GM21717 (cell line): ENCODE data around the gene RRP1B.
"Not testable (repeated sequence)": the region's sequence is repeated elsewhere in the genome, so short reads cannot be mapped to it uniquely, and the experiment has no call there.

Experiments
- ATAC-seq: cut with Tn5 transposase; IDR thresholded peaks from one replicate; pipeline ENCODE4 v1.9.1; 2021; ENCODE audit warnings: mild to moderate bottlenecking, moderate library complexity; ENCODE audit not compliant: unreplicated experiment

Gene RRP1B

DNA sequence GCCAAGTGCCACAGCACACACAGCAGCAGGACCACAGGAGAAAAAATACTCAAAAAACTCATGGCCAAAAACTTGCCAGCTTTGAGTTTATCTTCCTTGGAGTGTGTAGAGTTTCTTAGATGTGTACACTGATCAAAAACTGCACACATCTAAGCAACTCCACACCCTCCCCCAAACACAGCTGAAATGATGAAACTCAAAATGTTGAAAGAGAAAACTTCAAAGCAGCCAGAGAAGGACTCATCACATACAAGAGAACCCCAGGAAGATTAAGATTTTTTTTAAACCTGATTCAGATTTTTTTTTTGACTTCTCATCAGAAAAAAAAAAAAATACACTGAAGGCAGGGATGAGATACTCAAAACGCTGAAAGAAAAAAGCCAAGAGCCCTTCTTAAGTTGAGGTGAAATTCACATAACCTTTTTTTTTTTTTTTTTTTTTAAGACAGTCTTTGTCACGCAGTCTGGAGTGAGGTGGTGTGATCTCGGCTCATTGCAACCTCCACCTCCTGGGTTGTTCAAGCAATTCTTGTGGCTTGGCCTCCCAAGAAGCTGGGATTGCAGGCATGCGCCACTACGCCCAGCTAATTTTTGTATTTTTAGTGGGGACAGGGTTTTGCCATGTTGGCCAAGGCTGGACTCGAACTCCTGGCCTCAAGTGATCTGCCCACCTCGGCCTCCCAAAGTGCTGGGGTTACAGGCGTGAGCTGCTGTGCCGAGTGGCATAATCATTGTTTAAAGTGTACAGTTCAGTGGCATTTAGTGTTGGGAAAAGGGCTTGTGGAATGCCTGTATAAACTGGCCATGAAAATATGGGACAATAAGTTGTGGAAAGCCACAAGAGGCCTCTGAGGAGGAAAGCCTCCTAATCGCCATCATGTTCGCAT is 38.6 kb downstream of the RRP1B start:
- ATAC-seq: no peak

DNA sequence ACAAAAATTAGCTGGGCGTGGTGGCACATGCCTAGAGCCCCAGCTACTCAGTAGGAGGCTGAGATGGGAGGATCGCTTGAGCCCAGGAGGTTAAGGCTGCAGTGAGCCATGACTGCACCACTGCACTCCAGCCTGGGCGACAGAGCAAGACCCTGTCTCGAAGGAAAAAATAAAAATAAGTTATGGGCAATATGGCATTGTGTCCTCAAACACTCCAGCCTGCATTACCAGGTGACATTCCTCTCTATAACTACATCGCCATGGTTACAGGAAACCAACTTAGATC is 40.1 kb downstream of the RRP1B start:
- not testable (repeated sequence) for ATAC-seq

DNA sequence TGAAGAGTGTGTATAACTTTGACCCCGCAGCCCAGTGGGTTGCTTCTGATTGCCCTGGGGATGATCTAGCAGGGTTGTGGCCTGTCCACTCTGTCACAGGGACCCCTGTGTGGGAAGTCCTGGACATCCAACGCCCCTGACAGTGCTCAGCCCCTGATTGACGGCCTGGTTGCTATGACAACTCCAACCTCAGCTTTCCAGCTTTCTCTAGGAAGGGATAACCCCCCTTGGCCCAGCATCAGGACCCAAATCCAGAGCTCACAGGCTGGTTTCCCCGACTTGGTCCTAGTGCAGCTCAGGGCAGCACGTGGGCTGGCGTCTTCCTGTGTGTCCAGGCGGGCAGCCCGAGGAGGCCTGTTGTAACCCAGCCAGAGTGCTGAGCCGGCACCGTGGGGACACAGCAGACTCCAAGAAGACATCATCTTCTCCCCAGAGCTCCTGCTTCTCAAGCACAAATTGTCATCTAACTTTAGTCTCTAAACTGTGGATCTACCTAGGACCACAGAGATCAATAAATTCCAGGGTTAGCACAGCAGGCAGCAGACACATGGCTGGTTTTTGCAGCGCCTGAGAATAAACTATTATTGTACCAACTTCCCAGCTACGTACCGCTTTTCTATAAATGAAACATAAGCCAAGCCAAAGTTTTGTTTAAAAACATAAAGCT is 40.7 kb downstream of the RRP1B start:
- ATAC-seq: no peak

DNA sequence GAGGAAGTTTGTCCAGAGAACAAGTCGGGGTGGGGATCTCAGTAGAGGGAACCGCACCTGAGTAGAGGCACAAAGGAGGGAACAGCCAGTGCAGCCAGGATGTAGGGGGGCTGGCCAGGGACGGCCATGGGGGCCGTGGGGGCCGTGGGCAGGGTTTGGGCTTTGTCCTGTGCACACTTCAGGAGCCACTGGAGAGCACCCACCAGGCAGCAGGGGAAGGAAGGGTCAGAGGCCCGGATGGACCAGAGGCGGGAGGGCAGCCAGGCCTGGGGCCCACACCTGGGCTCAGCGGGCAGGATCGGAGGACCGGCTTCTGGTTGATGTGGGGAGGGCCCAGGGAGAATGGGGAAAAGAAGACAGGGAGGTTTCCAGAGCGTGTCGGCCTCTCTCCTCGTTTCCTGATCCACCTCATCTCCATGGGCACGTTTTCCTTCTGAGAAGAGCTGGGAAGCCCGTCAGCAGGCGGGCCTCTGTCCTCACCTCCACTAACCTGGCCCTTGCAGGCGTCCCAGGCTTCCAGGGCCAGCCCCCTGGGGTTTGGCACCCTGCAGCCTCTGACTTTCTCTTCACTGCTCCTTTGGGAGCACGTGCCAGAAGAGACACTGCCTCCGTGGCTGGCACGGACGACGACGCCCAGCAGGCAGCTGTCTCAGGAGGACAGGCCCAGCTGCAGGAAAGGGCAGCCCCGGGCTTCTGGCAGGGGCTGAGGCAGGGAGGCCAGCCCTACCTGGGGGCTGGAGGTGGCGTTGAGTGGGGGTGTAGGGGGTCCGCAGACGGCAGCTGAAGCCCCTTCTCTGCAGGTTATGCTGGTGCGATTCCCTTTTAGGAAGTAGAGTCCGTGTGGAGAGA is 42.8 kb downstream of the RRP1B start:
- no peak for ATAC-seq

DNA sequence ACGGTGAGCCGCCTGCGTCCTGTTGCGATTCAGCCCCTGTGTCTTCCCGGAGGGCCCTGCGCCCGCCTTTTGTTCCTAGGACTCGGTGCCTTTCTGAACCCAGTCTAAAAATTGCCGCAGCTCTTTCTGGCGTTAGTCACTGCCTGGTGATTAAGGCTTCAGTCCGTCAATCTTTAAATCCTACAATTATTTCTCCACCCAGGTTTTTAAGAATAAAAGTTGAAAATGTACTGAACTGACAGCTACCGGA is 43.4 kb downstream of the RRP1B start:
- no peak for ATAC-seq

DNA sequence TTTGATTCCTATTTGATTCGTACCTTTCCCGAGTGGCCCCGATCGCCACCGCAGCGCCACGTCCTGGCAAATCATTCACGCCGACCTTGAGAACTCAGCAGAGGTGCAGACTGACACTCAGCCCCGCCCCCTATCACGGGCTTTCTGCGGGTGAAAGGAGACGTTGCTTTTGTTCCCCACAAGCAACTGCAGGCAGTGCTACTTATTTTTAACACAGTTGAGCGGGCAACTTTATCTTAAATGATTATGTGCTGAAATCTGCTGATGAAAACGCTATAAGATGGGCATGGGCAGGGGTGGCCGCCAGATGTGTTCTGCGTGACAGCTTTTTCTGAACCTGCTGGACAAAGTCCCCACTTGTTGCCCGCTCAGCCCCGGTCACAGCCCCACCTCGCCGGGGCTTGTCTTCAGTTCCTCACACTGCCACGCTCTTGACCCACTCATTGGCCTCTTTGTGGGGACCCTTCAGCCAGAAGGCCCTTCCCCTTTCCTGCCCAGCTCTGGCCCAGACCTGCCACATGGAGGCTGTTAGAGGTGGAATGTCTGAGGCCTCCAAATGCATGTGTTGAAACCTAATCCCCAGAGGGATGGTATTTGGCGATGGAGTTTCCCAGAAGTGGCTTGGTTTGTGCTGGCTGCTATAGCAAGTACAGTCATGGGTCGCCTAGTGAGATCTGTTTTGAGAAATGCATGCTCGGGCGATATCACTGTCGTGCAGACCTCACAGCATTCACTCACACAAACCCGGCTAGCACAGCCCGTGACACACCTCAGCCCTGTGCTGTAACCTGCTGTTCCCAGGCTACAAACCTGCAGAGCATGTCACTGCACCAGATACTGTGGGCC is 43.9 kb downstream of the RRP1B start:
- no peak for ATAC-seq

DNA sequence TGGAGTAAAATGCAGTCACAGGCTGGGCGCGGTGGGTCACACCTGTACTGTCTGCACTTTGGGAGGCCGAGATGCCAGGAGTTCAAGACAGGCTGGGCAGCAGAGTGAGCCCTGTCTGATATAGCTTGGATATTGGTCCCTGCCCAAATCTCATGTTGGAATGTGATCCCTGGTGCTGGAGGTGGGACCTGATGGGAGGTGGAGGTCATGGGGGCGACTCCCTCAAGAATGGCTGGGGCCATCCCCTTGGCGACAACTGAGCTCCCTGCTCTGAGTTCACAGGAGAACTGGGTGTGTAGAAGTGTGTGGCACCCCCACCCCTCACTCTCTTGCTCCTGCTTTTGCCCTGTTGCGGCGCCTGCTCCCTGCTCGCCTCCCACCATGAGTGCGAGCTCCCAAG is 48.1 kb downstream of the RRP1B start:
- ATAC-seq: no peak

DNA sequence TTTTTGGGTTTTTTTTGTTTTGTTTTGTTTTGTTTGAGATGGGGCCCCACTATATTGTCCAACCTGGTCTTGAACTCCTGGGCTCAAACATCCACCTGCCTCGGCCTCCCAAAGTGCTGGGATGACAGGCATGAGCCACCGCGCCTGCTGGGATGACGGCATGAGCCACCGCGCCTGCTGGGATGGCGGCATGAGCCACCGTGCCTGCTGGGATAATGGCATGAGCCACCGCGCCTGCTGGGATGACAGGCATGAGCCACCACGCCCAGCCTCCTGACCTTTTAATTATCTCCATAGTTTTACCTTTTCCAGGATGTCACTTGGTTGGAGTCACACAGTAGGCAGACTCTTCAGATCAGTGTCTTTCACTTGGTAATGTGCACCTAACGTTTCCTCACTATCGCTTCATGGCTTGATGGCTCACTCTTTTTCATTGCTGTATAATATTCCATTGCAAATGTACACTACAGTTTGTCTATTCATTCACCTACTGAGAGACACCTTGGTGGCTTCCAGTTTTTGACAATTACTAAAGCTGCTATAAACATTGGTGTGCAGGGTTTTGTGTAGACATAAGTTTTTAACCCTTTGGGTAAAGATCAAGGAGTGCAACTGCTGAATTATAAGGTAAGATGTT is 49.5 kb downstream of the RRP1B start:
- ATAC-seq: no peak

DNA sequence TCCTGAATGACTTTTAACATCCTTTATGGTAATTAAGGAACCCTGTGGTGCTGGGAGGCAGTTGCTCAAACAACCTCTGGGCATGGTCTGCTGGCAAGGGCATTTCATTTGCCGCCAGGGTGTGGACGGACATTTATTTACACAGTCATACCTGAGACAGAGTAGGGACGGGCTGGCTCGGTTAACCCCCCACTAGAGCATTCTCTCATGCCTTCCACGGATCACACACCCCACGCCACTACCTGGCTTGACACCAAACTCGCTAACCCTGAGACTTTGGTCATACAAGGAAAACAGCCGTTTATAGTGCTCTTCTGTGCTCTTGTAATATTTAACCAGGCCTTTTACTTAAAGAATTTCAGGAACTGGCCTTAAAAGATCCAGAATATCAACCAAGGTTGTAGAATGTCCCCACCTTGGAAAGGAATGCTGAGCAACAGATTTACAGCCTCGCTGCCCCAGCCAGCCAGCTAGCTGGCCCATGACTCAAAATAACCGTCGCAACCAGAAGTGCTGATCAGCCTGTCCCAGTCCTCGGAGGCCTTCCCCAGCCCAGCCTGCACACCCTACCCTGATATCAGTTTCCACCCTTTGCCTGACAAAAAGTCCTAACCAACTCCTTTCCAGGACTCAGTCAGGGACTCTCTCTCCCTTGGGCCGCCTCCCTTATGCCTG is 53.0 kb downstream of the RRP1B start:
- no peak for ATAC-seq

DNA sequence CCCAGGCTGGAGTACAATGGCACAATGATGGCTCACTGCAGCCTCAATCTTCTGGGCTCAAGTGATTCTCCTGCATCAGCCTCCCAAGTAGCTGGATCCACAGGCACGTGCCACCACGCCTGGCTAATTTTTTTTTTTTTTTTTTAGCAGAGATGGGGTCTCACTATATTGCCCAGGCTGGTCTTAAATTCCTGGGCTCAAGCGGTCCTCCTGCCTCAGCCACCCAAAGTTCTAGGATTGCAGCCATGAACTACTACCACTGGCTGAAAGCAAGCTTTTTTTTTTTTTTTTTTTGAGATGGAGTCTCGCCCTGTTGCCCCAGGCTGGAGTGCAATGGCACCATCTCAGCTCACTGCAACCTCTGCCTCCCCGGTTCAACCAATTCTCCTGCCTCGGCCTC is 53.8 kb downstream of the RRP1B start:
- ATAC-seq: not testable (repeated sequence)

DNA sequence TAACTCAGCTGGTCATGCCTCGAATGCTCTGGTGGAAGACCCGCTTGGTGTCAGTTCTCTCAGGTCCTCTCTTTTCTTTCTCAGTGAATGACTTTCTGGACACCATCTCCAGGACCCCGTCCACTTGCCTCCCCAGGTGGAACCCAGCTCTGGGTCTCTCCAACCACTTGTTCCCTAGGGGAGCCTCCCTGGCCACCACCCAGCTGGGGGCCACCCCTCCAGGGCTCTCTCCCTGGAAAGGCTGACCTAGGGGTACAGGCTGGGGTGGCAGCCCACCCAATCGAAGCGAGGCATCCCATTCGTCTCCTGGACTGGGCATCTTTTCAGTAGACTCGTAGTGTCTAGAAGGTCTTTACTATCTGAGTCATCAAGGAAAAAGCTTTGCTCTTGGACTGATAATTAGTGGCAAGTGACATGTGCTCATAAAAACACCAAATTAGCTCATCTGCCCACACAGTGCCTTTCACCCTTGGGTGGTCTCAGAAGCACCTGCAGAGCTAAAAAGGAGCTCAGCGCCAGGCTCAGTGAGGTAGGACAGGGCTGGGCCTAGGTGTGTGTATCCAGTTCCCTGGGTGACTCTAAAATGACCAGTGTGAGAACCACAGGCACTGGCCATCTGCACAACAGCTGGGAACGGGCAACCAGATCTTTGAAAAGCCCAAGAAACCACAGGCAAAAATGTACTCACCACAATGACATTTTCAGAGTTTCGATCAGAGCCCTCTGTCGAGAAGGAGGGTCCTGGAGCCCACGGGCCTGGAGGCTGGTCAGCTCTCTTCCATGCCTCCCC is 57.2 kb downstream of the RRP1B start:
- no peak for ATAC-seq

DNA sequence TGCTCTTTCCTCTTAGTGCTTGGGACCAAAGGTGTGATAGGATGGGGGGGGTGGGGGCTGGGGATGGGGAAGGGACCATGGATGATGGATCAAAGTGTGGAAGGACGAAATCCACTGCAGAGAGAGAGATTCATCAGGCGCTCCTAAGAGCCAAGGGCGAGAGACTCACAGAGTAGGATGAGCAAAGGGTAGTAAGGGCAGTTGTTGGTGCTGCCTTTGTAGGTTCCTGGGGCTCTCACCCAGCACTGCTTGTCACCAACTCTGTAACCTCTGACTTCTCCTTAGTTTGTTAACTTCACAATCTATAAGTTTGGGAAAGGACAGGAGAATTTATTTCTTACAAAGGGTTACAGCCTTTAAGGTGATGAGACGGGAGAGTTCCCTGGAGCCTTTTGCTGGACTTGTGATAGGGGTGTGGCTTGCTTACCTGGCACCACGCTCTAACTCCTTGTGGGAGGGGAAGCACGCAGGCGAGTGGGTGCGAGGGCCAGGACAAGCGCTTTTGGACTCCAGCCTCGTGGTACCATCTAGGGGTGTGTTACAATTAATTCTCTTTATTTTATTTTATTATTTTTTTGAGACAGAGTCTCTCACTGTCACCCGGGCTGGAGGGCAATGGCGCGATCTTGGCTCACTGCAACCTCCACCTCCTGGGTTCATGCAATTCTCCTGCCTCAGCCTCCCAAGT is 58.0 kb downstream of the RRP1B start:
- ATAC-seq: no peak

DNA sequence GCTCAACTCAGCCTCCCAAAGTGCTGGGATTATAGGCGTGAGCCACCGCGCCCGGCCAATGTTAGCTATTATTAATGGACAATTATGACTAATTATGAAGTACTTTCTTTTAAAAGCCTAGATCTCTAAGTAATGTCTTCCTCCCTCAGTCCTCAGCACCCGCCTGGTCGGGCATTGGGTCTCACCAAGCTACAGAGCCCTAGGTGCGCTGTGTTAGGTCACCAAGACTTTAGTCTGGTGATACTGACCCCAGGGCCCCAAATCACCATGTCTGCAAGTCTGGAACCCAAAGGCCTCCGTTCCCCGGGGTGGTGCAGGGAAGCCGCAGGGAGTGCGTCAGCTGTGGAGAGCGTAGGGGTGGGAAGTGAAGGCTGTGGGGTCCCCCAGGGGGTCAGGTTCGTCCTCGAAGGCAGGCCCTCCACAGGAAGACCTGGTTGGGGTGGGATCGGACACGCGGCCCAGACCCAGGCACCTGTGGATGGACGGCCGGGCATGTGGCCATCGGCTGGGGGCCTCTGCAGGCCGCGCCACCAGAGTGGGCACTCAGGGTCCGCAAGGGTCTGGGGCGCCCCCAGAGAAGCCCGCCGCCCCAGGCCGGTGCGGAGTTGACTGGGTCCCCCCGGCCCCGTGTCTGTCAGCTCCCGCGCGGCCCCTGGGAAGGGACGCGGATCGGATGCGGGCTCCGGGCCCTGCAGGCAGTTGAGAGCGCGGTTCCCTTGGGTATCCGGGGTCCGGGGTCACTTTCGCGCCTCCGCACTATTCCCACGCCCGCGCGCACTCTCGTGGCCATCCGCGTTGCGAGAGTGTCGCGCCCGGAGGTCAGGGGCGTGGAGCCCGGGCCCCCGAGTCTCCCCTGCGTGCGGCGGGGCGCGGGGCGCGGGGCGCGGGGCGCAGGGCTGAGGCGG is 58.9 kb downstream of the RRP1B start:
- ATAC-seq: no peak

DNA sequence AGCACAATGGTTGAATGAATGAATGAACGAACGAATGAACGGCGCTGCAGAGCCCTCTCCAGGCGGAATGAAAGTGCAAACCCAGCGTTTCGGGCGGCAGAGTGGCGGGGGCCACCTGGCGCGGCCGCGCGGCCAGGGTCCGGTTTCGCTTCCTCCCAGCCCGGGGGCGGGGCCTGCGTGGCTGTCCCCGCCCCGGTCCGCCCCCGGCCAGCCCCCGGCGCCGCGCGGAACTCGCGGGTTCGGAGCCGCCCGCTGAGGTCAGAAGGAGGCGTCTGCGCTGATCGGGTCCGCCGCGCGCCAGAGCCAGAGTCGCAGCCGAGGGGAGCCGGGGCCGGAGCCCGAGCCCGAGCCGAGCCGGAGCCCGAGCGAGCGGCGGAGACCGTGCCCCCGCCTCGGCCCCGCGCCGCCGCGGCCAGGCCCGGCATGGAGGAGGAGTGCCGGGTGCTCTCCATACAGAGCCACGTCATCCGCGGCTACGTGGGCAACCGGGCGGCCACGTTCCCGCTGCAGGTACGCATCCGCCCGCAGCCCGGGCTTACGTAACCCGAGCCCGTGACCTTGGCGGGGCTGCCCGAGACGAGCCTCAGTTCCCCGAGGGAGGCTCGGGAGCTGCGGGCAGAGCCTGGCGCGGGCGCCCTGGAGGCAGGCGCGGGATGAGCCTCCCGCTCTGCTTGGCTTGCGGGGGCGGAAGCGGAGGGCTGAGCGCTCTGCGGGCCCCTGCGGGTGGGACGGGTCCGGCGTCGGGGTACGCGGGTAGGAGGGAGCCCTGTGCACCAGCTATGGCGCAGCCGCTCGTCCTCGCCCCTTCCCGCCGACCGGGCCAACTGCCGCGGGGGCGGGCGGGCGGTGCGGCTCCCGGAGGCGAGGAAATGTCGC is 59.8 kb downstream of the RRP1B start, which contains the start of gene PDXK:
PDXK (plus strand) TSS at position 258 of the 876 bp plus-strand sequence; CDS start at position 424, 166 bp downstream.
- peak; percentile 46 for ATAC-seq

DNA sequence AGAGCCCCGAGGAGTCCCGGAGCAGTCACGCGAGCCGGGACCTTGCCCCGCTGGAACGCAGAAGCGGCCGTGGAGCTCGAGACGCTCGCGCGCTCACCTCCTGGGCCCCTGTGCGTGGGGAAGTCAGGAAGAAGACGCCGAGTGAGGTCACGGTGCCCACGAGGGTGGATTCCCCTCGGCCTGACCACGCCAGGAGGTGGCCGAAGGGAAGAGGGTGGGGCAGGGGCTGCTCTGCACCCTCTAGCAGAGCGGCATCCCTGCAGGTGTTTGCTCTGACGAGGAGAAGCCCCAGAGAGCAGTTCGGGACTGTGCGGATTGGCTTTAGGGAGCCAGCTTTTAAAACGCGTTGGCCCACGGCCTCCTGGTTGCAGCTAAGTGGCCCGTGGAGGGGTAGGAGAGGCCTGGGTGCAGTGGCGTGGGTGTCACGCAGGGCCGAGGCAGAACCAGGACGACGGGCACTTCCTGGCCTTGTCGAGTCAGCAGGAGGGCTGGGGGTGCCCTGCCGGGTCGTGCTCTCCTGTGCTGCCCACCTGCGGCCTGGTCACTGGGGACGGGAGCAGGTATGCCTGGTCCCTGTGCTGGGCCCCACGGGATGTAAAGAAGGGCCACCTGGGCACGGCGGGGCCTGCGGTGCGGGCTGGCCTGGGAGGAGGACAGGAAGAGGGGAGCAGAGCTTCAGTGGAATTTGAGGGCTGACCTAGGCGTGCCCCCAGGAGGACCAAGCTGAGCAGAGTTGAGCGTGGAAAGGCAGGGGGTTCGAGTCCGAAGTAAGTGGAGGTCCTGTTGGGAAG is 60.6 kb downstream of the RRP1B start:
- ATAC-seq: peak; percentile 16
